K562 (cell line): ENCODE measurements around the gene CCDC68. TPM values are rescaled to one million over a fixed set of nuclear protein-coding genes. Genes with fewer than 3 reads are reported as not detected.

ENCODE experiments used
- ATAC-seq: fragments of 200-7000 bp; cut with Tn5 transposase; 3 replicates; pipeline ENCODE4 v1.9.1; 2020; ENCODE audit warnings: moderate library complexity
- BruUV-seq: library from RNA; stranded (reverse); fragments of 400-500 nt; replicated peaks from 2 replicates; lab custom pipeline; 2021; lab: Mats Ljungman, UMichigan
- CTCF ChIA-PET: fragments of 300-600 bp; formaldehyde crosslinking; extraction: SDS; loops from one replicate; lab custom pipeline; 2021; ENCODE audit warnings: low intra/inter-chr PET ratio; lab: Yijun Ruan, JAX
- POLR2A ChIA-PET: fragments of 300-600, 350-650 bp; sonication (Branson Sonifier 250); formaldehyde crosslinking; extraction: SDS; loops from one replicate; lab custom pipeline; 2021; ENCODE audit warnings: antibody characterized with exemption, inconsistent platforms; lab: Yijun Ruan, JAX
- DNase-seq, 4 experiments: peaks; one replicate each; pipeline versions ENCODE4 v3.0.0 to v3.0.0-alpha.2; 2011 to 2018; ENCODE audit warnings: low spot score in 3 of 4, mixed read lengths in 3 of 4; ENCODE audit errors: extremely low read depth in 1 of 4
- FAIRE-seq: peaks from 2 replicates; lab custom pipeline; 2011; peaks lifted over from hg19 to GRCh38; lab: Jason Lieb, UNC
- H2AFZ ChIP-seq: 2 replicates; pipeline ENCODE4 v1.6.0; 2011; ENCODE audit warnings: low read depth, low read length, control low read depth, inconsistent platforms
- H3K27ac ChIP-seq: fragments of 200-600 bp; 3 replicates; pipeline ENCODE4 v1.8.0; 2011; ENCODE audit warnings: low read depth, mild to moderate bottlenecking, control low read depth, inconsistent platforms, low read length, moderate library complexity, mixed read lengths; ENCODE audit errors: extremely low read depth
- H3K27me3 ChIP-seq, 2 experiments: fragments of 300-600 bp in 1 of 2; 2 replicates in 1 of 2; 3 replicates in 1 of 2; pipeline versions ENCODE4 v1.6.0 to v1.8.0; 2011; ENCODE audit warnings: inconsistent platforms in 2 of 2, low read length in 2 of 2, mild to moderate bottlenecking in 1 of 2, mixed read lengths in 1 of 2, moderate library complexity in 1 of 2; ENCODE audit not compliant: control insufficient read depth in 2 of 2, insufficient read depth in 2 of 2
- H3K36me3 ChIP-seq: fragments of 300-600 bp; 3 replicates; pipeline ENCODE4 v1.8.0; 2011; ENCODE audit warnings: mild to moderate bottlenecking, low read length, inconsistent platforms; ENCODE audit not compliant: control insufficient read depth, insufficient read depth
- H3K4me1 ChIP-seq, 2 experiments: fragments of 200-600 bp in 1 of 2; replicated peaks in 1 of 2; 2 replicates in 1 of 2; 3 replicates in 1 of 2; pipeline versions ENCODE4 v1.5.1 to v1.8.0; 2011; ENCODE audit warnings: inconsistent platforms in 2 of 2, low read length in 2 of 2, mild to moderate bottlenecking in 1 of 2, mixed read lengths in 1 of 2, moderate library complexity in 1 of 2; ENCODE audit not compliant: control insufficient read depth in 2 of 2, insufficient read depth in 2 of 2
- H3K4me2 ChIP-seq: 2 replicates; pipeline ENCODE4 v1.6.1; 2011; ENCODE audit warnings: low read length, control low read depth, inconsistent platforms, mixed read lengths; ENCODE audit not compliant: insufficient read depth
- H3K4me3 ChIP-seq: fragments of 200-600 bp; sonication (generic), shearing (Covaris generic); 2 replicates; pipeline ENCODE4 v1.5.1; 2016; ENCODE audit warnings: control low read depth, inconsistent platforms
- H3K79me2 ChIP-seq: fragments of 200-600 bp; 3 replicates; pipeline ENCODE4 v1.8.0; 2011; ENCODE audit warnings: low read length, inconsistent platforms; ENCODE audit not compliant: control insufficient read depth, insufficient read depth
- H3K9ac ChIP-seq, 2 experiments: 2 replicates each; pipeline versions ENCODE4 v1.6.0 to v1.6.1; 2011; ENCODE audit warnings: low read depth in 2 of 2, low read length in 2 of 2, control low read depth in 1 of 2, inconsistent platforms in 1 of 2, mild to moderate bottlenecking in 1 of 2, mixed read lengths in 1 of 2; ENCODE audit not compliant: insufficient read depth in 1 of 2
- H3K9me1 ChIP-seq: one replicate; pipeline ENCODE4 v1.6.0; 2011; ENCODE audit warnings: inconsistent platforms, mild to moderate bottlenecking, low read length, moderate library complexity; ENCODE audit not compliant: control insufficient read depth, insufficient read depth
- H3K9me3 ChIP-seq: replicated peaks from 2 replicates; pipeline ENCODE4 v1.5.1; 2011; ENCODE audit warnings: low read depth, low read length, inconsistent platforms; ENCODE audit not compliant: control insufficient read depth, insufficient read depth
- H4K20me1 ChIP-seq: replicated peaks from 2 replicates; pipeline ENCODE4 v1.6.1; 2011; ENCODE audit warnings: low read length, inconsistent platforms, mixed read lengths; ENCODE audit not compliant: control insufficient read depth, insufficient read depth
- CBX2 ChIP-seq: fragments of 200-600 bp; sonication (generic); IDR thresholded peaks from one replicate; pipeline ENCODE4 v1.6.1; 2012; ENCODE audit warnings: mild to moderate bottlenecking, low read length, inconsistent platforms; ENCODE audit not compliant: insufficient read depth, poor library complexity, severe bottlenecking
- JUNB ChIP-seq: fragments of 450-650 bp; formaldehyde crosslinking; conservative IDR thresholded peaks from 2 replicates; pipeline ENCODE4 v1.4.0; 2020; ENCODE audit warnings: mild to moderate bottlenecking
- MTA3 ChIP-seq: fragments of 450-650 bp; formaldehyde crosslinking; IDR thresholded peaks from 2 replicates; pipeline ENCODE4 v1.6.1; 2017; ENCODE audit warnings: mild to moderate bottlenecking, borderline replicate concordance
- NFIX ChIP-seq: fragments of 250-450 bp; sonication (Bioruptor Pico); IDR thresholded peaks from 2 replicates; pipeline ENCODE4 v1.4.0; 2020; ENCODE audit warnings: low read depth, mild to moderate bottlenecking, moderate library complexity
- NFRKB ChIP-seq: fragments of 450-650 bp; IDR thresholded peaks from 2 replicates; pipeline ENCODE4 v1.6.1; 2016; ENCODE audit warnings: low read depth
- NR3C1 ChIP-seq: sonication (generic); formaldehyde crosslinking; IDR thresholded peaks from 2 replicates; pipeline ENCODE4 v1.8.1; 2022; ENCODE audit warnings: missing genetic modification reagents
- SNIP1 ChIP-seq: fragments of 450-650 bp; IDR thresholded peaks from 2 replicates; pipeline ENCODE4 v1.7.1; 2017; ENCODE audit warnings: low read depth, mild to moderate bottlenecking
- SREBF2 ChIP-seq: sonication (generic); formaldehyde crosslinking; IDR thresholded peaks from 2 replicates; pipeline ENCODE4 v1.4.0; 2020; ENCODE audit warnings: mild to moderate bottlenecking, missing genetic modification reagents
- TAL1 ChIP-seq: fragments of 450-650 bp; IDR thresholded peaks from 2 replicates; pipeline ENCODE4 v1.6.1; 2016; ENCODE audit warnings: mild to moderate bottlenecking
- TEAD4 ChIP-seq, 2 experiments: sonication (generic) in 1 of 2; formaldehyde crosslinking in 1 of 2; IDR thresholded peaks; 2 replicates each; pipeline versions ENCODE4 v1.6.1 to v1.8.0; 2012 to 2022; ENCODE audit warnings: borderline replicate concordance in 1 of 2, inconsistent platforms in 1 of 2, low read length in 1 of 2, mild to moderate bottlenecking in 1 of 2, missing genetic modification reagents in 1 of 2
- U2AF1 ChIP-seq: fragments of 200-400 bp; formaldehyde crosslinking; optimal IDR thresholded peaks from 2 replicates; pipeline ENCODE3; 2017; ENCODE audit warnings: mild to moderate bottlenecking, low read depth, low read length, moderate library complexity
- ZFX ChIP-seq: sonication (generic); formaldehyde crosslinking; IDR thresholded peaks from 2 replicates; pipeline ENCODE4 v1.8.0; 2022; ENCODE audit warnings: mild to moderate bottlenecking, missing genetic modification reagents, moderate library complexity
- ZNF263 ChIP-seq: sonication (generic); formaldehyde crosslinking; IDR thresholded peaks from 2 replicates; pipeline ENCODE4 v1.8.0; 2022; ENCODE audit warnings: mild to moderate bottlenecking, missing genetic modification reagents, borderline replicate concordance
- ZNF77 ChIP-seq: fragments of 250-450 bp; sonication (Bioruptor Pico); IDR thresholded peaks from 2 replicates; pipeline ENCODE4 v1.5.0; 2020
- ZSCAN32 ChIP-seq: fragments of 450-650 bp; formaldehyde crosslinking; IDR thresholded peaks from 2 replicates; pipeline ENCODE4 v1.4.0; 2020; ENCODE audit warnings: mild to moderate bottlenecking, moderate library complexity
- WGBS: fragments of 100-300 bp; shearing (Covaris generic); methylation state at CpG from one replicate; pipeline ENCODE4 v1.1.6; 2016; ENCODE audit warnings: low coverage, mixed read lengths; ENCODE audit not compliant: insufficient coverage; ENCODE audit errors: missing lambda C conversion rate; 5-methylcytosine and 5-hydroxymethylcytosine counted together
- in situ Hi-C: fragments of 300-500 bp; cut with MboI; formaldehyde crosslinking; loops from 4 replicates; pipeline ENCODE4 v1.15.0; 2018; ENCODE audit warnings: inconsistent platforms, mixed read lengths
- intact Hi-C: fragments of 100-400 bp; cut with micrococcal nuclease; formaldehyde crosslinking; loops from 2 replicates; pipeline ENCODE4 v1.14.2; 2022
- polyA plus RNA-seq, 8 experiments: library from polyadenylated mRNA; depleted of rRNA in 4 of 8; stranded (reverse) in 5 of 8; unstranded in 3 of 8; fragments of >200 nt; fragmentation: Nextera tagmentation in 2 of 8; fragmentation: Illumina TruSeq in 1 of 8; extraction: Ambion mirVana in 2 of 8; extraction: Trizol in 1 of 8; gene quantifications; 2 replicates each; pipeline versions ENCODE4 v1.2.1 to v1.2.3, GENCODE V29; 2011 to 2014; ENCODE audit warnings: inconsistent platforms in 1 of 8, missing spikeins in 1 of 8
- total RNA-seq, 7 experiments: library from RNA; depleted of rRNA in 6 of 7; stranded (reverse); fragments of >200 nt in 6 of 7; fragmentation: Illumina TruSeq in 2 of 7; extraction: Trizol in 2 of 7; gene quantifications; 2 replicates each; pipeline versions ENCODE4 v1.2.1 to v1.2.3, GENCODE V29; 2011 to 2021; ENCODE audit warnings: low replicate concordance in 1 of 7
- TF ChIP-seq, protein P1 (sequence below): fragments of 450-650 bp; IDR thresholded peaks from 2 replicates; pipeline ENCODE4 v1.6.1; 2017; ENCODE audit warnings: mild to moderate bottlenecking, moderate library complexity
- TF ChIP-seq, protein P2 (sequence below): fragments of 450-650 bp; IDR thresholded peaks from 2 replicates; pipeline ENCODE4 v1.6.1; 2016; ENCODE audit warnings: borderline replicate concordance
- TF ChIP-seq, protein P3 (sequence below): IDR thresholded peaks from 2 replicates; pipeline ENCODE4 v1.6.1; 2014; ENCODE audit warnings: antibody characterized with exemption

CCDC68 gene
- total and polyA plus RNA-seq, 9 of the 15 experiments (the other 6 are each of a cell fraction or from before 2014, with no cell fraction given) = 0.28 to 4.5 (median 1.4) TPM

DNA sequence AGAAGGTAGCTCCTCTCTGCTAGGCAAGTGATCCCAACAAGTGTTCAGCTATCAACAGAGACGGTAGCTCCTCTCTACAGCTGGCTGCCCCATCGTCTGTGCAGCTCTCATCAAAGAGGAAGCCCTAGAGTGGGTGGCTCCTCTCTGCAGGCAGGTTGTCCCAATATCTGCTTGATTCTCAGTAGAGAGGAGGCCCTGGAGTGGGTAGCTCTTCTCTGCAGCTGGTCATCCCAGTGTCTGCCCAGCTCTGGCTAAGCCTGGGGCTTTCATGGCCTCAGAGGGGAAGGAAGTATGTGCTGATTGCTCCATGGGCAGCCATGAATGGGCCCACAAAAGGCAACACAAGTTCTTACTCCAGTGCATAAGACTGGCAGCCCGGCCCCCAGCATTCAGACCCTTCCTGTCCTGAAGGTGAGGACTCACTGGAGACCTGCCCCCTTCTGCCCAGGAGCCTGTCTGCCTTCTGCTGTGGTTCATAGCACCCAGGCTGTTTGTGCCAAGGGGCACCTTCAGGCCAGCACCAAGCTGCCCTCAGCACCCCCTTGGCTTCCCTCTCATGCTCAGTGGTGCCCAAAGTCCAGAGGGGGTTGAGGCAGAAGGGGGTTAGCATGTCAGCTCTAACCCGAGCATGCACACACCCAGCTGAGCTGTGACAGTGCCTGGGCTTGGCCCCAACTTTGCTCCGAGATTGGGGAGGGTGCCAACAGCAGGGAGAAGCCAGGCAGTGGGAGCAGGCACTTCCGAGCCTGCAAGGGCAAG is 48.9 kb downstream of the CCDC68 start:
- in situ Hi-C loops = no loop called here
- Histone ChIP-seq H3K4me1 (no peaks in the 10 kb centered on the region), H3K4me3 (no peak overlapping the region), H3K79me2 (no peaks in the 10 kb centered on the region), H3K9ac (no peak overlapping the region), H2AFZ (no peak overlapping the region), H3K36me3 (no peaks in the 10 kb centered on the region), H4K20me1 (no peaks in the 10 kb centered on the region), H3K27me3 (no peaks in the 10 kb centered on the region), H3K4me2 (no peak overlapping the region), H3K9me1 (no peaks in the 10 kb centered on the region), H3K27ac (no peak overlapping the region), H3K9me3 (no peaks in the 10 kb centered on the region)
- 7% methylated on average over 2 of the region's 6 CpGs for WGBS
- no TSS peak for BruUV-seq
- FAIRE-seq = no peak
- ATAC-seq = no peak
- CTCF ChIA-PET = no interaction called here
- intact Hi-C loops = no loop called here
- POLR2A ChIA-PET = interaction anchor here (1.1 kb wide), 1 partner anchor 894 kb away, joined by 3 read pairs; no protein-coding TSS in a partner anchor
- no peak for DNase-seq
- TF ChIP-seq, protein P1, sequence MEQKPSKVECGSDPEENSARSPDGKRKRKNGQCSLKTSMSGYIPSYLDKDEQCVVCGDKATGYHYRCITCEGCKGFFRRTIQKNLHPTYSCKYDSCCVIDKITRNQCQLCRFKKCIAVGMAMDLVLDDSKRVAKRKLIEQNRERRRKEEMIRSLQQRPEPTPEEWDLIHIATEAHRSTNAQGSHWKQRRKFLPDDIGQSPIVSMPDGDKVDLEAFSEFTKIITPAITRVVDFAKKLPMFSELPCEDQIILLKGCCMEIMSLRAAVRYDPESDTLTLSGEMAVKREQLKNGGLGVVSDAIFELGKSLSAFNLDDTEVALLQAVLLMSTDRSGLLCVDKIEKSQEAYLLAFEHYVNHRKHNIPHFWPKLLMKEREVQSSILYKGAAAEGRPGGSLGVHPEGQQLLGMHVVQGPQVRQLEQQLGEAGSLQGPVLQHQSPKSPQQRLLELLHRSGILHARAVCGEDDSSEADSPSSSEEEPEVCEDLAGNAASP = no peak
- TF ChIP-seq ZFX (CRISPR knock-in tag) (no peak), SREBF2 (CRISPR knock-in tag) (no peak), ZNF77 (no peak), MTA3 (no peak), SNIP1 (no peak), TAL1 (no peak), NR3C1 (CRISPR knock-in tag) (no peak), NFIX (CRISPR knock-in tag) (no peak), NFRKB (no peak), U2AF1 (no peak), CBX2 (no peak), JUNB (CRISPR knock-in tag) (no peak), ZNF263 (CRISPR knock-in tag) (no peak), ZSCAN32 (no peak), TEAD4 (IDR thresholded peaks at IDR 0.05; ENCODE audit: low read length) (no peak), TEAD4 (CRISPR knock-in tag; IDR thresholded peaks at IDR 0.05; ENCODE audit: borderline replicate concordance) (no peak)
- TF ChIP-seq, protein P2, sequence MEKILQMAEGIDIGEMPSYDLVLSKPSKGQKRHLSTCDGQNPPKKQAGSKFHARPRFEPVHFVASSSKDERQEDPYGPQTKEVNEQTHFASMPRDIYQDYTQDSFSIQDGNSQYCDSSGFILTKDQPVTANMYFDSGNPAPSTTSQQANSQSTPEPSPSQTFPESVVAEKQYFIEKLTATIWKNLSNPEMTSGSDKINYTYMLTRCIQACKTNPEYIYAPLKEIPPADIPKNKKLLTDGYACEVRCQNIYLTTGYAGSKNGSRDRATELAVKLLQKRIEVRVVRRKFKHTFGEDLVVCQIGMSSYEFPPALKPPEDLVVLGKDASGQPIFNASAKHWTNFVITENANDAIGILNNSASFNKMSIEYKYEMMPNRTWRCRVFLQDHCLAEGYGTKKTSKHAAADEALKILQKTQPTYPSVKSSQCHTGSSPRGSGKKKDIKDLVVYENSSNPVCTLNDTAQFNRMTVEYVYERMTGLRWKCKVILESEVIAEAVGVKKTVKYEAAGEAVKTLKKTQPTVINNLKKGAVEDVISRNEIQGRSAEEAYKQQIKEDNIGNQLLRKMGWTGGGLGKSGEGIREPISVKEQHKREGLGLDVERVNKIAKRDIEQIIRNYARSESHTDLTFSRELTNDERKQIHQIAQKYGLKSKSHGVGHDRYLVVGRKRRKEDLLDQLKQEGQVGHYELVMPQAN = no peak
- TF ChIP-seq, protein P3, sequence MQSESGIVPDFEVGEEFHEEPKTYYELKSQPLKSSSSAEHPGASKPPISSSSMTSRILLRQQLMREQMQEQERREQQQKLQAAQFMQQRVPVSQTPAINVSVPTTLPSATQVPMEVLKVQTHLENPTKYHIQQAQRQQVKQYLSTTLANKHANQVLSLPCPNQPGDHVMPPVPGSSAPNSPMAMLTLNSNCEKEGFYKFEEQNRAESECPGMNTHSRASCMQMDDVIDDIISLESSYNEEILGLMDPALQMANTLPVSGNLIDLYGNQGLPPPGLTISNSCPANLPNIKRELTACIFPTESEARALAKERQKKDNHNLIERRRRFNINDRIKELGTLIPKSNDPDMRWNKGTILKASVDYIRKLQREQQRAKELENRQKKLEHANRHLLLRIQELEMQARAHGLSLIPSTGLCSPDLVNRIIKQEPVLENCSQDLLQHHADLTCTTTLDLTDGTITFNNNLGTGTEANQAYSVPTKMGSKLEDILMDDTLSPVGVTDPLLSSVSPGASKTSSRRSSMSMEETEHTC = no peak
